IMR-90 (cell line): ENCODE measurements around the gene FBXW11. TPM values are rescaled to one million over a fixed set of nuclear protein-coding genes. Genes with fewer than 3 reads are reported as not detected.
A peak's percentile ranks its signal among the peaks of the same experiment; 100 is the strongest.

Experiments
- ATAC-seq: fragments of 200-7000 bp; cut with Tn5 transposase; 2 replicates; pipeline ENCODE4 v1.9.1; 2020; ENCODE audit warnings: low read depth, mild to moderate bottlenecking, moderate library complexity
- BruUV-seq: library from RNA; stranded (reverse); fragments of 400-500 nt; replicated peaks from 2 replicates; lab custom pipeline; 2021; lab: Mats Ljungman, UMichigan
- CTCF ChIA-PET: fragments of 300-600 bp; formaldehyde crosslinking; extraction: SDS; loops from one replicate; lab custom pipeline; 2021; ENCODE audit warnings: antibody characterized with exemption; lab: Yijun Ruan, JAX
- POLR2A ChIA-PET: fragments of 300-600 bp; sonication (Branson Sonifier 250); formaldehyde crosslinking; loops from one replicate; lab custom pipeline; 2022; ENCODE audit warnings: antibody characterized with exemption; ENCODE audit not compliant: unreplicated experiment; lab: Charles Lee
- DNase-seq: peaks from one replicate; pipeline ENCODE4 v3.0.0; 2013
- H2AFZ ChIP-seq: replicated peaks from 2 replicates; pipeline ENCODE3; 2013; ENCODE audit warnings: low read length, mild to moderate bottlenecking; ENCODE audit not compliant: poor library complexity
- H2AK5ac ChIP-seq: 2 replicates; pipeline ENCODE4 v1.6.1; 2013; ENCODE audit warnings: low read depth, low read length, inconsistent platforms
- H2AK9ac ChIP-seq: replicated peaks from 2 replicates; pipeline ENCODE3; 2013; ENCODE audit warnings: mild to moderate bottlenecking, low read depth, low read length, moderate library complexity; ENCODE audit not compliant: poor library complexity
- H2BK120ac ChIP-seq: 2 replicates; pipeline ENCODE4 v1.6.1; 2013; ENCODE audit warnings: low read depth, low read length, inconsistent platforms
- H2BK15ac ChIP-seq: 3 replicates; pipeline ENCODE4 v1.6.1; 2013; ENCODE audit warnings: low read depth, low read length, inconsistent platforms
- H2BK20ac ChIP-seq: 2 replicates; pipeline ENCODE4 v1.6.1; 2013; ENCODE audit warnings: low read depth, mild to moderate bottlenecking, inconsistent platforms, low read length, moderate library complexity
- H2BK5ac ChIP-seq: 2 replicates; pipeline ENCODE4 v1.6.1; 2013; ENCODE audit warnings: mild to moderate bottlenecking, low read depth, low read length, inconsistent platforms; ENCODE audit not compliant: poor library complexity, severe bottlenecking
- H3K14ac ChIP-seq: replicated peaks from 2 replicates; pipeline ENCODE4 v1.6.1; 2013; ENCODE audit warnings: low read depth, low read length, inconsistent platforms
- H3K18ac ChIP-seq: 2 replicates; pipeline ENCODE4 v1.6.1; 2013; ENCODE audit warnings: low read depth, low read length, control low read depth
- H3K23ac ChIP-seq: 2 replicates; pipeline ENCODE4 v1.6.1; 2013; ENCODE audit warnings: low read depth, low read length, inconsistent platforms
- H3K27ac ChIP-seq: 2 replicates; pipeline ENCODE4 v1.5.1; 2013; ENCODE audit warnings: mild to moderate bottlenecking, control low read depth, low read length; ENCODE audit not compliant: insufficient read depth
- H3K27me3 ChIP-seq: 2 replicates; pipeline ENCODE4 v1.6.1; 2013; ENCODE audit warnings: low read length; ENCODE audit not compliant: control insufficient read depth, insufficient read depth
- H3K36me3 ChIP-seq: 2 replicates; pipeline ENCODE4 v1.6.1; 2013; ENCODE audit warnings: low read length, mixed read lengths; ENCODE audit not compliant: control insufficient read depth, insufficient read depth
- H3K4ac ChIP-seq: 2 replicates; pipeline ENCODE4 v1.6.1; 2013; ENCODE audit warnings: low read depth, low read length, inconsistent platforms
- H3K4me1 ChIP-seq: 2 replicates; pipeline ENCODE4 v1.6.1; 2013; ENCODE audit warnings: low read length, mixed read lengths; ENCODE audit not compliant: control insufficient read depth, insufficient read depth
- H3K4me2 ChIP-seq: 2 replicates; pipeline ENCODE4 v1.6.1; 2013; ENCODE audit warnings: low read depth, mild to moderate bottlenecking, control low read depth, low read length, moderate library complexity
- H3K4me3 ChIP-seq: 2 replicates; pipeline ENCODE4 v1.5.1; 2013; ENCODE audit warnings: low read depth, mild to moderate bottlenecking, control low read depth, low read length, moderate library complexity; ENCODE audit not compliant: insufficient read depth
- H3K56ac ChIP-seq: 2 replicates; pipeline ENCODE4 v1.6.1; 2013; ENCODE audit warnings: low read length, inconsistent platforms; ENCODE audit not compliant: insufficient read depth; ENCODE audit errors: extremely low read depth
- H3K79me1 ChIP-seq, 2 experiments: 2 replicates each; pipeline ENCODE4 v1.6.1; 2013; ENCODE audit warnings: low read length in 2 of 2, inconsistent platforms in 1 of 2, low read depth in 1 of 2
- H3K9ac ChIP-seq: 2 replicates; pipeline ENCODE4 v1.6.1; 2013; ENCODE audit warnings: low read depth, low read length, control low read depth
- H3K9me1 ChIP-seq: 2 replicates; pipeline ENCODE4 v1.6.1; 2013; ENCODE audit warnings: low read length, inconsistent platforms; ENCODE audit not compliant: insufficient read depth
- H3K9me3 ChIP-seq: 2 replicates; pipeline ENCODE4 v1.6.1; 2013; ENCODE audit warnings: low read length; ENCODE audit not compliant: control insufficient read depth, insufficient read depth
- H4K20me1 ChIP-seq: 2 replicates; pipeline ENCODE4 v1.6.1; 2013; ENCODE audit warnings: low read length, inconsistent platforms; ENCODE audit not compliant: insufficient read depth
- H4K5ac ChIP-seq: 2 replicates; pipeline ENCODE4 v1.6.1; 2013; ENCODE audit warnings: mild to moderate bottlenecking, low read depth, low read length, control low read depth
- H4K8ac ChIP-seq, 2 experiments: 2 replicates each; pipeline ENCODE4 v1.6.1; 2013; ENCODE audit warnings: low read depth in 2 of 2, low read length in 2 of 2, control low read depth in 1 of 2, inconsistent platforms in 1 of 2
- H4K91ac ChIP-seq: 2 replicates; pipeline ENCODE4 v1.6.1; 2013; ENCODE audit warnings: low read depth, low read length, inconsistent platforms; ENCODE audit not compliant: insufficient read depth
- BHLHE40 ChIP-seq: fragments of 150-350 bp; IDR thresholded peaks from 2 replicates; pipeline ENCODE4 v1.6.1; 2016; ENCODE audit warnings: mild to moderate bottlenecking, low read depth, low read length
- CEBPB ChIP-seq: IDR thresholded peaks from 2 replicates; pipeline ENCODE4 v1.6.1; 2012; ENCODE audit warnings: low read depth, low read length, improper control_type of control experiment
- CHD1 ChIP-seq: IDR thresholded peaks from 2 replicates; pipeline ENCODE4 v1.6.1; 2012; ENCODE audit warnings: low read depth, low read length, improper control_type of control experiment
- ELK1 ChIP-seq: fragments of 150-350 bp; IDR thresholded peaks from 2 replicates; pipeline ENCODE4 v1.6.1; 2016; ENCODE audit warnings: low read depth, mild to moderate bottlenecking, low read length, moderate library complexity, borderline replicate concordance
- FOS ChIP-seq: fragments of 150-350 bp; IDR thresholded peaks from 2 replicates; pipeline ENCODE4 v1.6.1; 2016; ENCODE audit warnings: low read depth, low read length
- NFE2L2 ChIP-seq: fragments of 150-350 bp; IDR thresholded peaks from 2 replicates; pipeline ENCODE4 v1.6.1; 2016; ENCODE audit warnings: low read depth, mild to moderate bottlenecking, low read length
- POLR2A ChIP-seq: IDR thresholded peaks from 2 replicates; pipeline ENCODE4 v1.6.1; 2012; ENCODE audit warnings: mild to moderate bottlenecking, low read depth, low read length
- RAD21 ChIP-seq: IDR thresholded peaks from 2 replicates; pipeline ENCODE4 v1.6.1; 2012; ENCODE audit warnings: low read length, improper control_type of control experiment
- RCOR1 ChIP-seq: IDR thresholded peaks from 2 replicates; pipeline ENCODE4 v1.6.1; 2012; ENCODE audit warnings: mild to moderate bottlenecking, low read length, improper control_type of control experiment; ENCODE audit not compliant: insufficient replicate concordance
- RFX5 ChIP-seq: IDR thresholded peaks from 2 replicates; pipeline ENCODE4 v1.8.0; 2012; ENCODE audit warnings: low read depth, mild to moderate bottlenecking, low read length, moderate library complexity
- USF2 ChIP-seq: fragments of 150-350 bp; IDR thresholded peaks from 2 replicates; pipeline ENCODE4 v1.6.1; 2017; ENCODE audit warnings: mild to moderate bottlenecking, antibody characterized with exemption, low read length, low read depth
- WGBS, 2 experiments: methylation state at CpG; one replicate each; pipeline versions ENCODE4 v1.1.5 to v1.1.7; 2013; ENCODE audit warnings: missing lambda C conversion rate in 2 of 2; ENCODE audit not compliant: insufficient read length in 1 of 2; ENCODE audit errors: extremely low coverage in 2 of 2; 5-methylcytosine and 5-hydroxymethylcytosine counted together
- dilution Hi-C: fragments of 300-500 bp; cut with HindIII; formaldehyde crosslinking; loops from one replicate; pipeline ENCODE4 v1.14.3; 2018; ENCODE audit warnings: low sequenced_read_pairs; ENCODE audit not compliant: unreplicated experiment
- in situ Hi-C: fragments of 300-500 bp; cut with MboI; formaldehyde crosslinking; loops from 3 replicates; pipeline ENCODE4 v1.14.3; 2019; ENCODE audit warnings: low sequenced_read_pairs, inconsistent platforms, mixed read lengths
- intact Hi-C: fragments of 100-400 bp; cut with micrococcal nuclease; formaldehyde crosslinking; loops from 2 replicates; pipeline ENCODE4 v1.10.0; 2022
- polyA plus RNA-seq, 3 experiments: library from polyadenylated mRNA; depleted of rRNA; stranded (reverse); fragments of >200 nt; gene quantifications; 2 replicates each; pipeline ENCODE4 v1.2.3, GENCODE V29; 2012; ENCODE audit warnings: low replicate concordance in 1 of 3
- total RNA-seq: library from RNA; depleted of rRNA; stranded (reverse); fragments of >200 nt; gene quantifications from 2 replicates; pipeline ENCODE4 v1.2.3, GENCODE V29; 2012

Gene FBXW11
- total and polyA plus RNA-seq, 2 of the 4 experiments (the other 2 are of a cell fraction) = 34.3 to 97.1 TPM

- no peak overlapping the region for H3K4me3 ChIP-seq
- peaks cover 0 to 3% of the 10 kb centered on the region in 2 experiments; a peak in 2 of 4 replicates for H3K79me1 ChIP-seq
- TF ChIP-seq BHLHE40 (no peak), FOS (no peak), CHD1 (no peak), RFX5 (no peak), CEBPB (no peak), ELK1 (no peak), RAD21 (no peak), USF2 (no peak), POLR2A (no peak), NFE2L2 (no peak), RCOR1 (no peak)
- H3K36me3 ChIP-seq = peaks cover 45% of the 10 kb centered on the region
- ChIA-PET POLR2A (no interaction called here), CTCF (no interaction called here)
- H4K91ac ChIP-seq = no peak overlapping the region
- H3K27ac ChIP-seq = no peak overlapping the region
- H4K5ac ChIP-seq = no peak overlapping the region
- H2BK20ac ChIP-seq = no peak overlapping the region
- ATAC-seq (no peak), DNase-seq (peak; percentile 38)
- H3K9me3 ChIP-seq = no peaks in the 10 kb centered on the region
- no peak overlapping the region for H2AK9ac ChIP-seq
- no peaks in the 10 kb centered on the region for H4K20me1 ChIP-seq
- WGBS, 2 experiments = 94% methylated on average over 5 of the region's 12 CpGs; no CpG with 5 or more reads in 1 of the 2 experiments
- H4K8ac ChIP-seq = no peak overlapping the region
- no peak overlapping the region for H3K4me2 ChIP-seq
- no peak overlapping the region for H3K14ac ChIP-seq
- no peaks in the 10 kb centered on the region for H3K4me1 ChIP-seq
- no TSS peak for BruUV-seq
- H2BK120ac ChIP-seq = no peak overlapping the region
- intact Hi-C loops (no loop called here), in situ Hi-C loops (loop anchor here (10.0 to 25.0 kb wide), 3 partner anchors 134 to 634 kb away; partner anchors contain the start of gene FGF18), dilution Hi-C loops (no loop called here)
- no peaks in the 10 kb centered on the region for H3K27me3 ChIP-seq
- no peak overlapping the region for H2AFZ ChIP-seq
- H3K18ac ChIP-seq = no peak overlapping the region
- no peak overlapping the region for H2AK5ac ChIP-seq
- H3K23ac ChIP-seq = no peak overlapping the region
- no peak overlapping the region for H3K9ac ChIP-seq
- no peak overlapping the region for H3K56ac ChIP-seq
- H2BK15ac ChIP-seq = no peak overlapping the region
- H3K9me1 ChIP-seq = peaks cover 4% of the 10 kb centered on the region; the same call in 1 of the 2 replicates
- no peak overlapping the region for H2BK5ac ChIP-seq
- no peak overlapping the region for H3K4ac ChIP-seq
These were observed 42.2 kb upstream of the FBXW11 start for GRCh38 chr5:172048539-172049101.
